NCI-H2081 (cell line): ENCODE results near the gene CCNL2.
A peak's percentile ranks its signal among the peaks of the same experiment; 100 is the strongest.
"Not testable (repeated sequence)": the region's sequence is repeated elsewhere in the genome, so short reads cannot be mapped to it uniquely, and the experiment has no call there.

Experiments used
- DNase-seq, 2 experiments: peaks; one replicate each; lab custom pipeline; 2025; lab: John Stamatoyannopoulos, UW

Gene CCNL2

GRCh38 chr1:1399872-1400575 lies 889 bp upstream of the CCNL2 start:
- DNase-seq = no peak

- DNase-seq = no peak
Observed at GRCh38 chr1:1398677-1399186, 403 bp downstream of the CCNL2 start.

- DNase-seq = no peak
Observed at GRCh38 chr1:1397839-1398523, 1.2 kb downstream of the CCNL2 start.

GRCh38 chr1:1395166-1395565 lies 4.0 kb downstream of the CCNL2 start:
- DNase-seq = no peak

- DNase-seq = no peak
Observed at GRCh38 chr1:1394116-1394515, 5.0 kb downstream of the CCNL2 start.

- DNase-seq = no peak
Observed at GRCh38 chr1:1393428-1393827, 5.7 kb downstream of the CCNL2 start.

GRCh38 chr1:1393014-1393413 lies 6.1 kb downstream of the CCNL2 start:
- DNase-seq = no peak

- DNase-seq = no peak
Observed at GRCh38 chr1:1391225-1391624, 7.9 kb downstream of the CCNL2 start.

- DNase-seq = no peak
Observed at GRCh38 chr1:1390675-1391074, 8.5 kb downstream of the CCNL2 start.

- DNase-seq = no peak
Observed at GRCh38 chr1:1388078-1388472, 11.1 kb downstream of the CCNL2 start.

- DNase-seq = no peak
Observed at GRCh38 chr1:1387098-1388077, 11.7 kb downstream of the CCNL2 start.

- DNase-seq = no peak
Observed at GRCh38 chr1:1385931-1386330, 13.2 kb downstream of the CCNL2 start.

- not testable (repeated sequence) for DNase-seq
Observed at GRCh38 chr1:1385339-1385738, 13.8 kb downstream of the CCNL2 start.

GRCh38 chr1:1381294-1381693 lies 17.8 kb downstream of the CCNL2 start:
- no peak for DNase-seq

- DNase-seq = no peak
Observed at GRCh38 chr1:1380860-1381259, 18.3 kb downstream of the CCNL2 start.

- no peak for DNase-seq
Observed at GRCh38 chr1:1377540-1378205, 21.5 kb downstream of the CCNL2 start.

GRCh38 chr1:1376551-1377226 lies 22.4 kb downstream of the CCNL2 start:
- no peak for DNase-seq

- peak; percentile 99 for DNase-seq
Observed at GRCh38 chr1:1374929-1375662, 24.0 kb downstream of the CCNL2 start, which contains the start of gene AURKAIP1. AURKAIP1 (minus strand) TSS chr1:1375207; CDS start chr1:1374756, 451 bp downstream.

GRCh38 chr1:1374589-1374928 lies 24.6 kb downstream of the CCNL2 start:
- no peak for DNase-seq

GRCh38 chr1:1373815-1374588 lies 25.1 kb downstream of the CCNL2 start:
- no peak for DNase-seq
